B cell (primary cell): ENCODE results near the gene EBPL.

Experiments used
- CTCF ChIP-seq: fragments of 200-600 bp; IDR thresholded peaks from one replicate; pipeline ENCODE4 v1.8.0; 2022; ENCODE audit warnings: antibody characterized with exemption, mild to moderate bottlenecking
- EZH2 ChIP-seq: IDR thresholded peaks from 2 replicates; pipeline ENCODE4 v1.6.1; 2012; ENCODE audit warnings: borderline replicate concordance, low read depth, mild to moderate bottlenecking, moderate library complexity, low read length; ENCODE audit not compliant: insufficient read depth, poor library complexity, severe bottlenecking

GRCh38 chr13:49616676-49617065 is 74.6 kb downstream of the EBPL start:
- TF ChIP-seq CTCF, result no peak
- no peak for TF ChIP-seq EZH2
